Muscle layer of colon (tissue), 2 donors: Measurements from ENCODE around the gene UST.

Experiments used
- H3K27ac ChIP-seq: one replicate; pipeline ENCODE4 v1.7.0; 2013; ENCODE audit warnings: low read depth, mild to moderate bottlenecking, low read length, moderate library complexity
- H3K27me3 ChIP-seq, 2 donors: one replicate each; pipeline ENCODE4 v1.7.0; 2013; ENCODE audit warnings: low read length in 2 of 2, mild to moderate bottlenecking in 2 of 2; ENCODE audit not compliant: insufficient read depth in 2 of 2, control insufficient read depth in 1 of 2
- H3K36me3 ChIP-seq: one replicate; pipeline ENCODE4 v1.7.0; 2013; ENCODE audit warnings: mild to moderate bottlenecking, low read length; ENCODE audit not compliant: insufficient read depth
- H3K4me1 ChIP-seq: one replicate; pipeline ENCODE4 v1.7.0; 2013; ENCODE audit warnings: mild to moderate bottlenecking, low read length; ENCODE audit not compliant: insufficient read depth
- H3K4me3 ChIP-seq, 2 donors: one replicate each; pipeline ENCODE4 v1.7.0; 2013; ENCODE audit warnings: low read length in 2 of 2, low read depth in 1 of 2, mild to moderate bottlenecking in 1 of 2, moderate library complexity in 1 of 2
- H3K9ac ChIP-seq: one replicate; pipeline ENCODE4 v1.7.0; 2013; ENCODE audit warnings: low read length
- H3K9me3 ChIP-seq: one replicate; pipeline ENCODE4 v1.7.0; 2013; ENCODE audit warnings: mild to moderate bottlenecking, low read length
- donor health status: abdominal sarcoma.
- donor health status: Adenocarcinoma of cecum.

Gene UST

DNA sequence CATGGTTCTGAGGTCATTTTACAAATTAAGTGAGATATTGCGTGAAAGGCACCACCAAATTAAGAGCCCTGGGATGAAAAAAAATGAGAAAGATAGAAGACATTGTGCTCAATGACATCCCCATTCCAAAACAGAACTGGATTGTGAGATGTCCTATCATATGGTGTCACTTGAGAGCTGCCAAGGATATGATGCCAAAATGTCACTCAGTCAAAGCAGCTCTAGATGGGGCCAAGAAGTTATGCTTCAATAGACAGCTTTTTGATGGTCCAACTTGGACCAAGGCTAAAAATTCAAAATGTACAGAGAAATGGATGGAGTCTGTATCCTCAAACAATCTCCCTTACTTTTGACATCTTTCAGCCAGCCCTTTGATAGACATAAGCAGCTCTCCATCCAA, 180.8 kb downstream of the UST start:
- Histone ChIP-seq H3K4me1 (no peaks in the 10 kb centered on the region), H3K27ac (no peak overlapping the region)

GRCh38 chr6:148928811-148929210, 182.0 kb downstream of the UST start:
- no peaks in the 10 kb centered on the region for H3K9me3 ChIP-seq
- no peaks in the 10 kb centered on the region for H3K4me1 ChIP-seq
- H3K27me3 ChIP-seq = no peaks in the 10 kb centered on the region
- H3K36me3 ChIP-seq = no peaks in the 10 kb centered on the region
- H3K4me3 ChIP-seq = no peak overlapping the region
- no peak overlapping the region for H3K9ac ChIP-seq
- no peak overlapping the region for H3K27ac ChIP-seq

More for the DNA sequence above, 180.8 kb downstream of the UST start:
- Histone ChIP-seq H3K4me3 (no peak overlapping the region), H3K27me3 (no peaks in the 10 kb centered on the region), H3K9ac (no peak overlapping the region), H3K9me3 (no peaks in the 10 kb centered on the region), H3K36me3 (no peaks in the 10 kb centered on the region)

DNA sequence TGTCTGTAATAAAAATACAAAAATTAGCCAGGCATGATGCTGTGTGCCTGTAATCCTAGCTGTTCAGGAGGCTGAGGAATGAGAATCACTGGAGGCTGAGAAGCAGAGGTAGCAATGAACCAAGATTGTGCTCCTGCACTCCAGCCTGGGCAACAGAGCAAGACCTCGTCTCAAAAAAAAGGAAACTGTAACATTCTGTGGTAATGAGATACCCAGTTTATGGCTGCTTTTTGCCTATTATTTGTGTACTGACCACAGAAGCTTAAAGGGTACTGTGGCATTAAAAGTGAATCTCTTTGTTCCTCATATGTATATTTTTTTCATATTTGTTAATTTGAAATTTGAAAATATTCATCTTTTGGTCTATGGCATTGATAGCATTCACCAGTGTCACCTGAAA, 185.4 kb downstream of the UST start:
- Histone ChIP-seq H3K4me3 (no peak overlapping the region), H3K27me3 (no peaks in the 10 kb centered on the region), H3K9me3 (no peaks in the 10 kb centered on the region), H3K36me3 (no peaks in the 10 kb centered on the region), H3K9ac (no peak overlapping the region), H3K4me1 (peaks cover 20% of the 10 kb centered on the region), H3K27ac (no peak overlapping the region)

- H3K36me3 ChIP-seq = no peaks in the 10 kb centered on the region
- peaks cover 25% of the 10 kb centered on the region for H3K4me1 ChIP-seq
- H3K9me3 ChIP-seq = no peaks in the 10 kb centered on the region
- H3K27me3 ChIP-seq = no peaks in the 10 kb centered on the region
- no peak overlapping the region for H3K27ac ChIP-seq
- no peak overlapping the region for H3K4me3 ChIP-seq
- H3K9ac ChIP-seq = no peak overlapping the region
These were observed 185.9 kb downstream of the UST start for GRCh38 chr6:148932731-148933130.

DNA sequence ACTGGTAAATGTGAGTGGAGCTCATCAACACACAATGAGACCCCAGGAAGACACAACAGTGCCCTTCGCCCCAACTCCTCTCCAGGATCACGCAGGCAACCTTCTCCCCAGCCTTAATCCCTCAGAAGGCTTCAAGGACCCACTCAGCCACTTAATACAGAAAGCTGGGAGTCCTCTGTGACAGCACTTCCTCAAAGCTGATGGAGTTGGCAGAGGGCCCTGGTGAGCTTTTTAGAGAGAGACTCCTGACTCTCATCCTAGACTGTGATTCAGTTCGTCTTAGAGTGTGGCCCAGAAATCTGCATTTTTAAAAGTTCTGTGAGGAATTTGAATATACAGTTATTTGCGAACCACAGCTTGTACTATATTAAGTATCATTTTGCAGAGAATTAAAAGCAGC, 187.7 kb downstream of the UST start:
- Histone ChIP-seq H3K9ac (no peak overlapping the region), H3K4me3 (no peak overlapping the region), H3K27ac (peak overlapping the region; percentile 37), H3K27me3 (no peaks in the 10 kb centered on the region), H3K9me3 (no peaks in the 10 kb centered on the region), H3K36me3 (no peaks in the 10 kb centered on the region), H3K4me1 (peaks cover 30% of the 10 kb centered on the region)

DNA sequence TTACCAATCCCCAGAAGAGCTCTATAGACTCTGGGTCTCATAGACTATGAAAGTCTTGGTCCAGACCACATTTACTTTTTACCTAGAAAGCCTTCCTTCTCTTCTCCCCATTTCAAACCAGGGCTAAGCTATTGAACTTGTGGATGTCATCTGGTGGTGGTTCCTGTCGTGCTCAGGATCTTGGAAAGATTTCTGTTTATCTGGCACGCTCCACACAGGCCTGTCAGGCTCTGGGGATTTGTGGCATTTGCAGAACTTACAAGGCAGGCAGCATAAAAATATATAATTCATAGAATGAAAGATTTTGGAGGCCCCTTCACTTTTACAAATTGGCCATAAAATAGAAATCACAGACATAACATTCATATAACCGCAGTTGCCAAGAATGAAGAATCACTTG, 188.1 kb downstream of the UST start:
- Histone ChIP-seq H3K27ac (peak overlapping the region; percentile 37), H3K36me3 (no peaks in the 10 kb centered on the region), H3K9ac (no peak overlapping the region), H3K4me3 (no peak overlapping the region), H3K27me3 (no peaks in the 10 kb centered on the region), H3K9me3 (no peaks in the 10 kb centered on the region), H3K4me1 (peaks cover 30% of the 10 kb centered on the region)

DNA sequence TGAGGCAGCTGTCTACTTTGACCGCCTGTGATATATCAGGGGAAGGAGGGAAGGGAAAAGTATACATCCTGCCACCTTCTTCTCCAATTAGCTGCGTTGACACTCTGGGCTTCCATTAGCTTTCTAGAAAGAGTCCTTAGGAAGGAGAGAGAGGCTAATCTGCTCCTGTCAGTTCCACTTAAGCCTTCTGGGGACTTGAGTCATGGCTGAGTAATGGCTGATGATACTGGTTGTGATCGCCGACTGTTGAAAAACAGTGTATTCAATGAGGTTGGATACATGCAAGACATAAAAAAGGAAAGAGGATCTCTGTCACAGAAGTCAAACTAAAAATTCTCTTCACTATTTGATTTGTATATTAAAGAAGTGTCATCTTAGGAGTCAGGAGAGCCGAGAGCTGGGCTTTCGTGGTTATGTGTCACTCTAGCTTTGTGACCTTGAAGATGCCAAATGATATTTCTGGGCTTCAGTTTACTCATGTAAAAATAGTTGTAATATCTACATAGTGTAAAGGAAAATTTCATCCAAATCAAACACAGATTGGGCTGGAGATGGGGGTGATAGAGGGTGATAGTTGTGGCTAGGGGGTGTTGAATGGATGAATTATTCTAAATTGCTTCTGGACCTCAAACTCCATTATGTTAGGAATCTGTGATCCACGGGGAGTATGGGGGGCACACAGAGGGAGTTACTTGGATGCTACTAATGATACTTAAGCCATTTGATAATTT, 189.0 kb downstream of the UST start:
- Histone ChIP-seq H3K9me3 (no peaks in the 10 kb centered on the region), H3K4me1 (peaks cover 30% of the 10 kb centered on the region), H3K9ac (no peak overlapping the region), H3K36me3 (no peaks in the 10 kb centered on the region), H3K27me3 (no peaks in the 10 kb centered on the region), H3K27ac (no peak overlapping the region), H3K4me3 (no peak overlapping the region)

DNA sequence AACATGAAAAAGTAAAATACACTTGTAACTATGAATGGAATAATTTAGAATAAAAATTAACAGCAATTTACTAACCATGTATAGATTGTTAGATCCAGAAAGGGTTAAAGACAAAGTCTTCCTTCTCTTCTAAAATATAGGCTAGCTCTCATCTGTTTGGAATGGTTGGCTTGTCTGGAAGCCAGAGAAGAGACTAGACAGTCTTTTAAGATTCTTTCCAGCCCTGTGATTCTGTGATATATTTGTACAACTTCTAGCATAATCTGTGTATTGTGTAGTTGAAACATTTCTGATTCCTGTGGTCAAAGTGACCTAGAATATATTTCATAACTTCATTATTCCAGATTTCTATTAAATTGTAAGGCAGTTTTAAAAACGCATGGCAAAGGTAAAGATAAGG, 196.6 kb downstream of the UST start:
- Histone ChIP-seq H3K9ac (no peak overlapping the region), H3K9me3 (no peaks in the 10 kb centered on the region)

DNA sequence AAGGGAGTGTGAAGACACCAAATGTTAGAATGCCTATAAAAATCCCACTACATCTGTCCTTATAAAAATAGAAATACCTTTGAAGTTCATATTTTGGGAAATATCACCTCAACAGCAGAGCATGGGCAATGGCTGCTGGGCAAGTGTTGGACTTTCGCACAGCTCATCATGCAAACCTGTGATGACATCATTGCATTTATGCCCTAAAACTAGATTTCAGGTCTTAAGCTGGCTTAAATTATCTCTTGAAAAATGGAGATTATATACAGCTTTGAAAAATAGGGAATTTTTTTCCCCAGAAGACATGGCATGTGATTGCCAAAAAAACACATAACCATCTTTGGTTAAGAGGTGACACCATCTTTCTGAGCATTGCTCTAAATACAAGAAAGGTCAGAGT, 197.8 kb downstream of the UST start:
- Histone ChIP-seq H3K4me1 (peaks cover 31% of the 10 kb centered on the region), H3K27ac (no peak overlapping the region), H3K4me3 (no peak overlapping the region), H3K27me3 (no peaks in the 10 kb centered on the region), H3K36me3 (no peaks in the 10 kb centered on the region), H3K9me3 (no peaks in the 10 kb centered on the region), H3K9ac (no peak overlapping the region)

More for the DNA sequence above, 196.6 kb downstream of the UST start:
- H3K27me3 ChIP-seq = no peaks in the 10 kb centered on the region
- no peak overlapping the region for H3K4me3 ChIP-seq
- H3K36me3 ChIP-seq = no peaks in the 10 kb centered on the region
- peaks cover 31% of the 10 kb centered on the region for H3K4me1 ChIP-seq
- no peak overlapping the region for H3K27ac ChIP-seq

GRCh38 chr6:148945301-148946021, 198.6 kb downstream of the UST start:
- Histone ChIP-seq H3K9ac (no peak overlapping the region), H3K9me3 (no peaks in the 10 kb centered on the region), H3K36me3 (no peaks in the 10 kb centered on the region), H3K4me3 (no peak overlapping the region), H3K27ac (no peak overlapping the region), H3K4me1 (peaks cover 38% of the 10 kb centered on the region), H3K27me3 (no peaks in the 10 kb centered on the region)

DNA sequence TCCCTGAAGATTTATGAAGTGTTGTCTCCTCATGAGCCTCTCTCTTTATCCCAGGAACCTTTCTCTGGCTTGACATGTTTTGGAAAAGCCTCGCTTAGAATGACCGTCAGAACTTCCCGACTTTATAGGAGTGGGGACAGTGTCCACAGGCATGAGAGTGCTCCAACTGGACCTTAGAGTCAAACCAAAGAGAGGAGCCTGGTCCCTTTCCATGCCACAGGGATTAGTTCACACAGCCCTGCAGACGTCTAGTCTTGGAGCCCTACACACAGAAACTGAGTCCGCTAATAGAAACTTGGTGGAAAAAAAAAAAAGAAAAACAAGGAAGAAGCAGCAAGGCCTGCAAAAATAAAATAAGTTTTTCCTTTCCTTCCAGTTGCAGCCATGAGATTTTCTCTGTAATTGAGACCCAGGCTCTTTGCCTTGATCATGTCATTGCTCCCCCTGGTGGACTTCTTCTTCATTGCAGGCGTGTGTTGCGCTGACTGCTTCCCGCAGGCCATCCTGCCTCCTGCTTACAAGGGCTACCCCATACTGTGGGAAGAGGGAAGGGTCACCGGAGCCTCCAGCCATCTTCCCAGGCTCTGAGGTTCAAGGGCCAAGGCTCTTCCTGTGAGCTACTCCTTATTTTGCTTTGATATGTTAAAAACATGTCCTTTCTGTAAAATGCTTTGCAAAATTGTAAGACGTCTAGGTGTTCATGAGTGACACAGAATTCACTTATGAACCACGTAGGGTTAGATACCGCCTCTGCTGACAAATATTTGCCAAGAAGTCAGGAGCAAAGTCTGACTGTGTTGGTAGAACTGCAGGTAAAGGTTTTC, 201.0 kb downstream of the UST start:
- Histone ChIP-seq H3K4me1 (peaks cover 52% of the 10 kb centered on the region), H3K9ac (no peak overlapping the region), H3K36me3 (no peaks in the 10 kb centered on the region), H3K27ac (no peak overlapping the region), H3K9me3 (no peaks in the 10 kb centered on the region), H3K4me3 (no peak overlapping the region), H3K27me3 (no peaks in the 10 kb centered on the region)
